GM12878 (cell line): Measurements from ENCODE around the gene ERG. TPM values are rescaled to one million over a fixed set of nuclear protein-coding genes. Genes with fewer than 3 reads are reported as not detected.

Experiments used
- ATAC-seq: fragments of 200-7000 bp; cut with Tn5 transposase; 3 replicates; pipeline ENCODE4 v1.9.1; 2020; ENCODE audit warnings: mild to moderate bottlenecking, moderate library complexity
- BruUV-seq: library from RNA; stranded (reverse); fragments of 400-500 nt; replicated peaks from 2 replicates; lab custom pipeline; 2021; lab: Mats Ljungman, UMichigan
- CTCF ChIA-PET: fragments of 300-600 bp; sonication (Branson Sonifier 250); formaldehyde crosslinking; extraction: SDS; loops from one replicate; lab custom pipeline; 2021; ENCODE audit warnings: inconsistent platforms; lab: Yijun Ruan, JAX
- POLR2A ChIA-PET: fragments of 350-600 bp; formaldehyde crosslinking; extraction: SDS; loops from one replicate; lab custom pipeline; 2021; ENCODE audit warnings: inconsistent platforms; lab: Charles Lee
- RAD21 ChIA-PET: fragments of 300-600 bp; sonication (Branson Sonifier 250); formaldehyde crosslinking; loops from one replicate; lab custom pipeline; 2023; ENCODE audit warnings: antibody characterized with exemption; ENCODE audit not compliant: unreplicated experiment; lab: Charles Lee
- SMC1A ChIA-PET: fragments of 300-600 bp; sonication (Branson Sonifier 250); formaldehyde crosslinking; loops from one replicate; lab custom pipeline; 2023; ENCODE audit not compliant: unreplicated experiment, uncharacterized antibody; lab: Charles Lee
- DNase-seq: peaks from one replicate; pipeline ENCODE4 v3.0.0-alpha.2; 2011; ENCODE audit warnings: low read depth, low spot score
- FAIRE-seq: peaks from 3 replicates; lab custom pipeline; 2011; peaks lifted over from hg19 to GRCh38; lab: Jason Lieb, UNC
- H2AFZ ChIP-seq: 2 replicates; pipeline ENCODE4 v1.6.0; 2011; ENCODE audit warnings: low read depth, low read length, control low read depth; ENCODE audit not compliant: control insufficient read depth
- H3K27ac ChIP-seq: 2 replicates; pipeline ENCODE4 v1.5.1; 2011; ENCODE audit warnings: control low read depth; ENCODE audit not compliant: control insufficient read depth, insufficient read depth
- H3K27me3 ChIP-seq, 2 experiments: replicated peaks in 1 of 2; 2 replicates each; pipeline versions ENCODE4 v1.6.0 to v1.6.1; 2011; ENCODE audit warnings: low read length in 1 of 2; ENCODE audit not compliant: control insufficient read depth in 2 of 2, insufficient read depth in 2 of 2
- H3K36me3 ChIP-seq, 2 experiments: 2 replicates each; pipeline ENCODE4 v1.5.1; 2011; ENCODE audit warnings: low read length in 1 of 2; ENCODE audit not compliant: control insufficient read depth in 2 of 2, insufficient read depth in 2 of 2
- H3K4me1 ChIP-seq: 2 replicates; pipeline ENCODE4 v1.6.1; 2011; ENCODE audit warnings: mild to moderate bottlenecking, low read length, moderate library complexity, mixed read lengths; ENCODE audit not compliant: control insufficient read depth, insufficient read depth
- H3K4me2 ChIP-seq: 2 replicates; pipeline ENCODE4 v1.6.0; 2011; ENCODE audit warnings: control low read depth; ENCODE audit not compliant: control insufficient read depth, insufficient read depth
- H3K4me3 ChIP-seq: fragments of 200-600 bp; sonication (generic); 2 replicates; pipeline ENCODE4 v1.5.1; 2016
- H3K79me2 ChIP-seq: 2 replicates; pipeline ENCODE4 v1.6.0; 2011; ENCODE audit warnings: low read length; ENCODE audit not compliant: control insufficient read depth, insufficient read depth
- H3K9ac ChIP-seq: 2 replicates; pipeline ENCODE4 v1.8.0; 2011; ENCODE audit warnings: low read length, control low read depth, mixed read lengths; ENCODE audit not compliant: control insufficient read depth, insufficient read depth
- H3K9me3 ChIP-seq: replicated peaks from 3 replicates; pipeline ENCODE4 v1.5.1; 2011; ENCODE audit warnings: mild to moderate bottlenecking, low read length; ENCODE audit not compliant: control insufficient read depth, insufficient read depth
- H4K20me1 ChIP-seq: 2 replicates; pipeline ENCODE4 v1.6.0; 2011; ENCODE audit not compliant: control insufficient read depth, insufficient read depth
- CBX3 ChIP-seq: fragments of 200-600 bp; sonication (generic); IDR thresholded peaks from 2 replicates; pipeline ENCODE4 v1.6.1; 2016; ENCODE audit warnings: low read depth, borderline replicate concordance
- CTCF ChIP-seq, 3 experiments: IDR thresholded peaks in 2 of 3; conservative IDR thresholded peaks in 1 of 3; 2 replicates each; pipeline ENCODE4 v1.5.1; 2011; ENCODE audit warnings: low read depth in 3 of 3, low read length in 3 of 3, mild to moderate bottlenecking in 3 of 3, control low read depth in 2 of 3, moderate library complexity in 2 of 3, inconsistent platforms in 1 of 3, mixed read lengths in 1 of 3; ENCODE audit not compliant: control insufficient read depth in 2 of 3, insufficient read depth in 1 of 3; ENCODE audit errors: extremely low read depth in 1 of 3
- CUX1 ChIP-seq: IDR thresholded peaks from 2 replicates; pipeline ENCODE4 v1.6.1; 2012; ENCODE audit warnings: improper control_type of control experiment, low read depth, low read length; ENCODE audit not compliant: insufficient replicate concordance
- KAT2A ChIP-seq: conservative IDR thresholded peaks from 2 replicates; pipeline ENCODE4 v1.6.1; 2011; ENCODE audit warnings: low read depth, low read length; ENCODE audit not compliant: control insufficient read depth
- MAX ChIP-seq: IDR thresholded peaks from 2 replicates; pipeline ENCODE4 v1.6.1; 2012; ENCODE audit warnings: low read depth, low read length, improper control_type of control experiment
- RAD21 ChIP-seq: IDR thresholded peaks from 2 replicates; pipeline ENCODE4 v1.6.1; 2011; ENCODE audit warnings: mild to moderate bottlenecking, low read depth, low read length, moderate library complexity; ENCODE audit not compliant: insufficient read depth
- TAF1 ChIP-seq: IDR thresholded peaks from 2 replicates; pipeline ENCODE4 v1.6.1; 2011; ENCODE audit warnings: mild to moderate bottlenecking, low read depth, low read length, borderline replicate concordance
- ZNF592 ChIP-seq: fragments of 450-650 bp; IDR thresholded peaks from 2 replicates; pipeline ENCODE4 v1.6.1; 2017; ENCODE audit warnings: mild to moderate bottlenecking, moderate library complexity
- ZZZ3 ChIP-seq: IDR thresholded peaks from 2 replicates; pipeline ENCODE4 v1.6.1; 2011; ENCODE audit warnings: low read depth; ENCODE audit not compliant: control insufficient read depth, insufficient read length
- WGBS: methylation state at CpG from one replicate; pipeline ENCODE4 v1.1.6; 2016; ENCODE audit warnings: low lambda C conversion rate; ENCODE audit not compliant: insufficient replicate concordance, insufficient coverage; ENCODE audit errors: missing lambda C conversion rate; 5-methylcytosine and 5-hydroxymethylcytosine counted together
- in situ Hi-C: fragments of 300-500 bp; cut with MboI; formaldehyde crosslinking; loops from 9 replicates; pipeline ENCODE4 v1.14.3; 2018; ENCODE audit warnings: mixed read lengths
- intact Hi-C: fragments of 100-400 bp; cut with micrococcal nuclease; formaldehyde crosslinking; loops from one replicate; pipeline ENCODE4 v1.14.2; 2022; ENCODE audit not compliant: unreplicated experiment
- polyA plus RNA-seq, 11 experiments: library from polyadenylated mRNA; depleted of rRNA in 4 of 11; unstranded in 6 of 11; stranded (reverse) in 5 of 11; fragments of >200 nt; fragmentation: Nextera tagmentation in 4 of 11; fragmentation: Illumina TruSeq in 1 of 11; extraction: Ambion mirVana in 4 of 11; extraction: Trizol in 1 of 11; gene quantifications; 1 replicate in 1 of 11; 2 replicates in 10 of 11; pipeline versions ENCODE4 v1.2.1 to v1.2.3, GENCODE V29; 2011 to 2016; ENCODE audit warnings: inconsistent platforms in 2 of 11, missing spikeins in 2 of 11, low read depth in 1 of 11
- total RNA-seq, 4 experiments: library from RNA; depleted of rRNA in 3 of 4; stranded (reverse); fragments of >200 nt in 3 of 4; fragmentation: Illumina TruSeq in 1 of 4; extraction: Trizol in 1 of 4; gene quantifications; 2 replicates each; pipeline versions ENCODE4 v1.2.1 to v1.2.3, GENCODE V29; 2013 to 2021

Gene ERG
- total and polyA plus RNA-seq, 10 of the 15 experiments (the other 5 are each of a cell fraction or from before 2014, with no cell fraction given): not detected

GRCh38 chr21:38355992-38356781, 142.1 kb downstream of the ERG start:
- FAIRE-seq (no peak), DNase-seq (peak; percentile 17), ATAC-seq (peak; percentile 92)
- CTCF ChIA-PET: interaction anchor here (0.6 to 9.1 kb wide), 19 partner anchors 15 to 682 kb away, joined by 3 to 195 read pairs (median 4); no protein-coding TSS in a partner anchor
- H4K20me1 ChIP-seq: no peaks in the 10 kb centered on the region
- RAD21 ChIA-PET: interaction anchor here (0.6 to 7.4 kb wide), 10 partner anchors 87 to 644 kb away, joined by 3 to 110 read pairs (median 4); no protein-coding TSS in a partner anchor
- H3K4me1 ChIP-seq: no peaks in the 10 kb centered on the region; the same call in 1 of the 2 replicates
- POLR2A ChIA-PET: no interaction called here
- no peak overlapping the region for H3K27ac ChIP-seq
- H3K27me3 ChIP-seq: no peaks in the 10 kb centered on the region
- intact Hi-C loops (loop anchor here (1.0 kb wide), 4 partner anchors 137 to 643 kb away; no protein-coding TSS in a partner anchor), in situ Hi-C loops (no loop called here)
- H3K4me3 ChIP-seq: no peak overlapping the region
- SMC1A ChIA-PET: interaction anchor here (0.6 to 2.5 kb wide), 6 partner anchors 137 to 198 kb away, joined by 3 to 18 read pairs (median 8); no protein-coding TSS in a partner anchor
- no peak overlapping the region for H3K4me2 ChIP-seq
- H3K36me3 ChIP-seq: no peaks in the 10 kb centered on the region
- no peak overlapping the region for H2AFZ ChIP-seq
- BruUV-seq: no TSS peak
- no peak overlapping the region for H3K9ac ChIP-seq
- no peaks in the 10 kb centered on the region; the same call in 2 of the 3 replicates for H3K9me3 ChIP-seq
- H3K79me2 ChIP-seq: no peaks in the 10 kb centered on the region
- WGBS: 1% methylated on average over 20 of the region's 20 CpGs
- TF ChIP-seq MAX (no peak), CBX3 (no peak), CUX1 (no peak), ZZZ3 (no peak), RAD21 (peak; percentile 93), CTCF (IDR thresholded peaks at IDR 0.05 in 2 of 3, conservative IDR thresholded peaks at IDR 0.05 in 1 of 3; ENCODE audit: control insufficient read depth in 2 of 3, extremely low read depth in 1 of 3, insufficient read depth in 1 of 3, low read depth in 3 of 3, low read length in 3 of 3) (peak; percentile 75 to 98 (median 96)), TAF1 (no peak), ZNF592 (peak; percentile 55; the same call in 1 of the 2 replicates), KAT2A (no peak)
